Neural cell (in vitro differentiated cells): ENCODE measurements around the gene DPAGT1. TPM values are rescaled to one million over a fixed set of nuclear protein-coding genes. Genes with fewer than 3 reads are reported as not detected.

Experiments
- H2AFZ ChIP-seq: fragments of 200-600, 300-800 bp; sonication (generic), shearing (Covaris generic); 2 replicates; pipeline ENCODE4 v1.6.0; 2014; ENCODE audit warnings: low read depth, mild to moderate bottlenecking, antibody characterized with exemption, low read length, moderate library complexity
- H3F3A ChIP-seq: fragments of 200-600 bp; shearing (Covaris generic); 2 replicates; pipeline ENCODE4 v1.6.1; 2016; ENCODE audit warnings: mild to moderate bottlenecking, moderate library complexity, mixed read lengths, antibody characterized with exemption, low read length; ENCODE audit not compliant: insufficient read depth, poor library complexity, severe bottlenecking
- H3K27ac ChIP-seq: fragments of 200-600, 300-800 bp; sonication (generic), shearing (Covaris generic); 2 replicates; pipeline ENCODE4 v1.5.1; 2014; ENCODE audit warnings: mild to moderate bottlenecking, low read length, moderate library complexity
- H3K27me3 ChIP-seq: fragments of 300-800, 200-600 bp; sonication (generic), shearing (Covaris generic); 2 replicates; pipeline ENCODE4 v1.6.0; 2014; ENCODE audit warnings: mild to moderate bottlenecking, low read depth, low read length, moderate library complexity; ENCODE audit not compliant: insufficient read depth
- H3K36me3 ChIP-seq: fragments of 300-800, 200-600 bp; sonication (generic), shearing (Covaris generic); 2 replicates; pipeline ENCODE4 v1.5.1; 2014; ENCODE audit warnings: mild to moderate bottlenecking, antibody characterized with exemption, low read length, moderate library complexity; ENCODE audit not compliant: insufficient read depth
- H3K4me2 ChIP-seq: fragments of 300-800, 200-600 bp; sonication (generic), shearing (Covaris generic); 2 replicates; pipeline ENCODE4 v1.6.0; 2014; ENCODE audit warnings: mild to moderate bottlenecking, low read length
- H3K4me3 ChIP-seq: fragments of 300-800, 200-600 bp; sonication (generic), shearing (Covaris generic); 2 replicates; pipeline ENCODE4 v1.5.1; 2014; ENCODE audit warnings: mild to moderate bottlenecking, low read length, moderate library complexity
- H3K79me2 ChIP-seq: fragments of 200-600 bp; shearing (Covaris generic); replicated peaks from 2 replicates; pipeline ENCODE4 v1.6.0; 2014; ENCODE audit warnings: mild to moderate bottlenecking, low read length, moderate library complexity; ENCODE audit not compliant: insufficient read depth
- H3K9ac ChIP-seq: fragments of 300-800, 200-600 bp; sonication (generic), shearing (Covaris generic); 2 replicates; pipeline ENCODE4 v1.6.1; 2016; ENCODE audit warnings: mild to moderate bottlenecking, low read length, mixed read lengths
- H3K9me2 ChIP-seq: fragments of 200-600 bp; shearing (Covaris generic); 2 replicates; pipeline ENCODE4 v1.6.1; 2016; ENCODE audit warnings: mild to moderate bottlenecking, low read length, mixed read lengths; ENCODE audit not compliant: insufficient read depth
- H3K9me3 ChIP-seq: fragments of 200-600, 300-800 bp; sonication (generic), shearing (Covaris generic); 2 replicates; pipeline ENCODE4 v1.6.1; 2016; ENCODE audit warnings: mild to moderate bottlenecking, mixed run types, low read length, moderate library complexity, mixed read lengths
- H4K20me1 ChIP-seq: fragments of 200-600 bp; shearing (Covaris generic); 2 replicates; pipeline ENCODE4 v1.6.1; 2016; ENCODE audit warnings: mild to moderate bottlenecking, mixed run types; ENCODE audit not compliant: insufficient read depth
- CTCF ChIP-seq: fragments of 450-650 bp; IDR thresholded peaks from 2 replicates; pipeline ENCODE4 v1.5.1; 2014; ENCODE audit warnings: antibody characterized with exemption, mild to moderate bottlenecking, moderate library complexity; ENCODE audit not compliant: poor library complexity, severe bottlenecking
- EP300 ChIP-seq: fragments of 450-650 bp; conservative IDR thresholded peaks from 2 replicates; pipeline ENCODE4 v1.6.1; 2014; ENCODE audit warnings: antibody characterized with exemption, mild to moderate bottlenecking, moderate library complexity; ENCODE audit not compliant: poor library complexity, severe bottlenecking
- EZH2 ChIP-seq: fragments of 200-600, 300-800 bp; shearing (Covaris generic), sonication (generic); IDR thresholded peaks from 2 replicates; pipeline ENCODE4 v1.6.1; 2014; ENCODE audit warnings: antibody characterized with exemption, low read length, borderline replicate concordance, mild to moderate bottlenecking; ENCODE audit not compliant: insufficient read depth, poor library complexity, severe bottlenecking
- MXI1 ChIP-seq: fragments of 450-650 bp; conservative IDR thresholded peaks from 2 replicates; pipeline ENCODE4 v1.6.1; 2014; ENCODE audit warnings: antibody characterized with exemption, mild to moderate bottlenecking; ENCODE audit not compliant: poor library complexity, severe bottlenecking
- POLR2AphosphoS5 ChIP-seq: IDR thresholded peaks from 2 replicates; pipeline ENCODE4 v1.6.1; 2012
- RAD21 ChIP-seq: fragments of 450-650 bp; conservative IDR thresholded peaks from 2 replicates; pipeline ENCODE4 v1.6.1; 2014; ENCODE audit warnings: antibody characterized with exemption, mild to moderate bottlenecking, moderate library complexity
- REST ChIP-seq: IDR thresholded peaks from 2 replicates; pipeline ENCODE4 v1.6.1; 2012; ENCODE audit warnings: borderline replicate concordance
- SMC3 ChIP-seq: fragments of 450-650 bp; conservative IDR thresholded peaks from 2 replicates; pipeline ENCODE4 v1.6.1; 2014; ENCODE audit warnings: antibody characterized with exemption, mild to moderate bottlenecking, moderate library complexity; ENCODE audit not compliant: poor library complexity
- TAF1 ChIP-seq: IDR thresholded peaks from 2 replicates; pipeline ENCODE4 v1.6.1; 2012; ENCODE audit warnings: low read depth
- polyA plus RNA-seq: library from polyadenylated mRNA; depleted of rRNA; stranded (reverse); fragments of >200 nt; gene quantifications from 2 replicates; pipeline ENCODE4 v1.2.3, GENCODE V29; 2014

Gene DPAGT1
- polyA plus RNA-seq, 1 donor from 2014 or later = 9.8 TPM

- no peak overlapping the region for H3K27ac ChIP-seq
- H4K20me1 ChIP-seq = no peaks in the 10 kb centered on the region
- TF ChIP-seq MXI1 (no peak), CTCF (no peak), TAF1 (no peak), RAD21 (no peak), EZH2 (no peak), EP300 (no peak), SMC3 (no peak)
- H3K4me2 ChIP-seq = no peak overlapping the region
- H3F3A ChIP-seq = peaks cover 4% of the 10 kb centered on the region
- no peak overlapping the region for H3K9ac ChIP-seq
- H3K9me3 ChIP-seq = no peaks in the 10 kb centered on the region
- no peaks in the 10 kb centered on the region for H3K36me3 ChIP-seq
- H3K79me2 ChIP-seq = peaks cover 19% of the 10 kb centered on the region
- no peak overlapping the region for H3K4me3 ChIP-seq
- H3K9me2 ChIP-seq = no peaks in the 10 kb centered on the region
- no peak overlapping the region for H2AFZ ChIP-seq
- H3K27me3 ChIP-seq = no peaks in the 10 kb centered on the region
Observed at GRCh38 chr11:119088406-119088805, 13.2 kb downstream of the DPAGT1 start.

- no peak overlapping the region for H3K4me2 ChIP-seq
- no peaks in the 10 kb centered on the region for H3K9me2 ChIP-seq
- no peak overlapping the region for H2AFZ ChIP-seq
- H4K20me1 ChIP-seq = no peaks in the 10 kb centered on the region
- H3K27me3 ChIP-seq = no peaks in the 10 kb centered on the region
- H3K4me3 ChIP-seq = no peak overlapping the region
- H3K9me3 ChIP-seq = no peaks in the 10 kb centered on the region
- H3K79me2 ChIP-seq = peaks cover 13% of the 10 kb centered on the region
- no peak for TF ChIP-seq SMC3
- no peak for TF ChIP-seq EZH2
- no peak for TF ChIP-seq MXI1
- no peak for TF ChIP-seq CTCF
- TF ChIP-seq TAF1 = no peak
- no peak for TF ChIP-seq RAD21
- no peak for TF ChIP-seq POLR2AphosphoS5
- TF ChIP-seq REST = no peak
- no peak for TF ChIP-seq EP300
- H3K27ac ChIP-seq = no peak overlapping the region
- no peak overlapping the region for H3K9ac ChIP-seq
- no peaks in the 10 kb centered on the region for H3K36me3 ChIP-seq
- peaks cover 4% of the 10 kb centered on the region for H3F3A ChIP-seq
Observed at GRCh38 chr11:119087747-119088241, 13.9 kb downstream of the DPAGT1 start.
